Spinal cord (tissue), 10 donors: Measurements from ENCODE around the gene SLBP. TPM values are rescaled to one million over a fixed set of nuclear protein-coding genes. Genes with fewer than 3 reads are reported as not detected.

Source experiments
- DNase-seq, 6 donors: peaks; one replicate each; pipeline versions ENCODE4 v3.0.0 to v3.0.0-alpha.2; 2013 to 2015; ENCODE audit warnings: low spot score in 6 of 6, low read depth in 4 of 6
- H3K27ac ChIP-seq: one replicate; pipeline ENCODE4 v1.5.1; 2013; ENCODE audit warnings: low read depth, low read length, control low read depth
- H3K27me3 ChIP-seq: one replicate; pipeline ENCODE4 v1.6.1; 2013; ENCODE audit warnings: low read length; ENCODE audit not compliant: control insufficient read depth, insufficient read depth
- H3K36me3 ChIP-seq: one replicate; pipeline ENCODE4 v1.6.1; 2013; ENCODE audit warnings: low read length; ENCODE audit not compliant: control insufficient read depth, insufficient read depth
- H3K4me1 ChIP-seq: one replicate; pipeline ENCODE4 v1.6.1; 2013; ENCODE audit warnings: low read length; ENCODE audit not compliant: control insufficient read depth, insufficient read depth
- H3K4me3 ChIP-seq: one replicate; pipeline ENCODE4 v1.5.1; 2013; ENCODE audit warnings: low read depth, low read length, control low read depth
- H3K9me3 ChIP-seq: one replicate; pipeline ENCODE4 v1.6.1; 2013; ENCODE audit warnings: low read length; ENCODE audit not compliant: control insufficient read depth, insufficient read depth
- WGBS: methylation state at CpG from one replicate; pipeline ENCODE4 v1.1.5; 2013; ENCODE audit warnings: missing lambda C conversion rate; ENCODE audit not compliant: insufficient coverage; 5-methylcytosine and 5-hydroxymethylcytosine counted together
- polyA plus RNA-seq, 2 donors: library from polyadenylated mRNA; unstranded; fragments of 120-200 nt; gene quantifications; one replicate each; pipeline ENCODE4 v1.2.1, GENCODE V29; 2013; ENCODE audit not compliant: insufficient read length in 2 of 2
- total RNA-seq, 2 donors: library from RNA; depleted of rRNA in 1 of 2; stranded (reverse); fragments of 120-200 nt in 1 of 2; fragments of >200 nt in 1 of 2; gene quantifications; one replicate each; pipeline versions ENCODE4 v1.2.3 to v1.2.4, GENCODE V29; 2013 to 2014
- donor health status: healthy.

Gene SLBP
- total and polyA plus RNA-seq, 4 donors = 37.0 to 59.9 (median 56.4) TPM

DNA sequence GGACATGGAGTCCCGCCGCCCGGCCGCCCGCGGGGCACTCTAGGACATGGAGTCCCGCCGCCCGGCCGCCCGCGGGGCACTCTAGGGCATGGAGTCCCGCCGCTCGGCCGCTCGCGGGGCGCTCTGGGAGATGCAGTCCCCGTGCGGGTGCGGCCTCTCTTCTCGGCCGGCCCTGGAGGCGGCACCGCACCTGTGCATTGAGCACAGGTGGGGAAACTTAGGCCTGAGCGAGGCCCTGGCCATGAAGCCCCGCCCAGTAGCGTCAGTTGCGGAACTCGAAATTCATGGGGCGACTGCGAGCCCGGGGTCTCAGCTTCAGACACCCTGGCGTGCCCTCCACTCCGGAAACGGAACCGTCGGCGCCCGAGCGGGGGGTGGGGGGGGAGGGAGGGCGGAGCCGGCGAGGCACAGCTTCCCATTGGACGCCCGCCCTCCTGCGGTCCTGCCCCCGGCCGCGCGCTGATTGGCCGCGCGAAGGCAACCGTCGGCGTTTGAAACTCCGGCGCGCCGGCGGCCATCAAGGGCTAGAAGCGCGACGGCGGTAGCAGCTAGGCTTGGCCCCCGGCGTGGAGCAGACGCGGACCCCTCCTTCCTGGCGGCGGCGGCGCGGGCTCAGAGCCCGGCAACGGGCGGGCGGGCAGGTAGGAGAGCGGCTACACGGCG, 9.0 kb upstream of the SLBP start, which contains the start of the genes TACC3 and TMEM129:
TACC3 (plus strand) TSS at position 519 of the 663 bp plus-strand sequence. CDS start 1,901 bp downstream, outside the sequence.
TMEM129 (minus strand) TSS at position 321 of the 663 bp plus-strand sequence. CDS start 486 bp downstream, outside the sequence.
- DNase-seq = peak; percentile 69 to 98 (median 87)
- 0% methylated on average over 77 of the region's 83 CpGs for WGBS
- Histone ChIP-seq H3K27ac (peak within 1 kb of the TSS; percentile 84), H3K27me3 (no peaks in the 10 kb centered on the region), H3K36me3 (peaks cover 60% of the 10 kb centered on the region), H3K4me1 (peaks cover 47% of the 10 kb centered on the region), H3K9me3 (no peaks in the 10 kb centered on the region), H3K4me3 (peak within 1 kb of the TSS; percentile 71)

DNA sequence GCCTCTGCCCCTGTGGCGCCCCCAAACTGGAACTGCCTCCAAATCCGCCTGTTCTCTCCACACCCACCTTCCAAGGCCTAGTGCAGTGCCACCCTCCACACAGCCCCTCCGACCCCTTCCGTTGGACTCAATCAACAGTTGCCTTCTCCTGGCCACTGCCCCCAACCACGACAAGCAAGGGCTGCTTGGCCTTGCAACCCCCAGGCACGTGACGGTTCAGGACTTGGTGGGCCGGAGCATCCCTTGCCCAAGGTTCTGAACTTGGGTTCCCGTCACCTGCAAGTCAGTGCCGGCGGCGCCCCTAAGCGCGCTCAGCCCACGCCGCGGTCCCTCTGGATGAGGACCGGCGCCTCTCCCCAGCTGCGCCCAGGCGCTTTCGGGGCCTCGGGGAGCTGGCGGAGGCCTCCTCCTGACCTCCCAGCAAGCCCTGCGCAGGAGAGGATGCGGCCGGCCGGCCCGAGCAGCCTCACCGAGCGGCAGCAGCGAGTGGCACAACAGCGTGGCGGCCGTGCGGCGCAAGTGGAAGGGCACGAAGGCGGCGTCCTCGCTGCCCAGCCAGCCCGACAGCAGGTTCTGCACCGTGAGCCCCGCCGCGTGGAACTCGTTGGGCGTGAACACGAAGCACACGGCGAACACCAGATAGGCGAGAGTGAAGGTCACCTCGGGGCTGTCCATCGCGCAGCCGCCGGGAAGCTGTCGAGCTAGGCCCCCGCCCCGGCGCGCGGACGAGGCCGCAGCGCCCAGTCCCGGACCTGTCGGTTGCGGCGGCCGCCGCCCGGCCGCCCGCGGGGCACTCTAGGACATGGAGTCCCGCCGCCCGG, 8.3 kb upstream of the SLBP start:
- DNase-seq = peak in 3 of 6 donors; percentile 7 to 53 (median 51)
- H3K36me3 ChIP-seq = peaks cover 56% of the 10 kb centered on the region
- H3K4me3 ChIP-seq = peak overlapping the region; percentile 57
- H3K27ac ChIP-seq = peak overlapping the region; percentile 80
- H3K27me3 ChIP-seq = no peaks in the 10 kb centered on the region
- peaks cover 46% of the 10 kb centered on the region for H3K4me1 ChIP-seq
- H3K9me3 ChIP-seq = no peaks in the 10 kb centered on the region
- under 1% methylated on average over 79 of the region's 79 CpGs for WGBS

DNA sequence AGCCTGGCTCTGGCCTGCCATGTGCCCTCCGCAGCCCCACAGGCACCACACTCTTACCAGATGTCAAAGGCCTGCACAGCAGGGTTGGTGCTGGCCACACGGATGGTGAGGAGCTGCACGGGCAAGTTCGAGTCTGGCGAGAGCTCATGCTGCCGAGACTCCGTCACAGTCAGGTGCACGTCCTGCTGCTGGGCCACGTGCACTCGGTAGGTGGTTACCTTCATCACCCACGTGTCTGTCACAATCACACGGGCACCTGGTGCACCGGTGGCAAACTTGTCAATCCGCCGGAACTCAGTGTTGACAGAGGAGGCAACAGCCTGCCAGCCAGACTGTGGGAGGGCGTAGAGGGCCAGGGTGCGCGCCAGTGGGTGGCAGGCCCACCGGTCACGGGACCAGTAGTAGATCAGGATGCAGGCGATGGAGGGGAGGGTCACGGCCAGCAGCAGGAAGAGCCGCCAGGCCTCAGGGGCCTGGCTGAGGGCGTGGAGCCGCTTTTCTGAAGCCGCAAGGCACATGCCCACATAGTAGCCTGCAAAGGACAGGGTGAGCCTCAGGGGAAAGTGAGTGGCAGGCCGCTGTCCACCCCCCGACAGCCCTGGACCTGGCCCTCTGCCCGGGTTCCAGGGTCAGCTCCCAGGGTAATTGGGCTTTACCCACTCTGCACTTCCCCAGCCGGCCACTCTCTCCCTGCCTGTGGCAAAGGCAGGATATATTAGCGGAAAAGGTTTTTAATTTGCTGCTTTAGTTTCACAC, 6.2 kb upstream of the SLBP start:
- H3K4me1 ChIP-seq = peaks cover 55% of the 10 kb centered on the region
- H3K27ac ChIP-seq = no peak overlapping the region
- H3K36me3 ChIP-seq = peaks cover 47% of the 10 kb centered on the region
- DNase-seq = no peak
- H3K9me3 ChIP-seq = no peaks in the 10 kb centered on the region
- WGBS = 88% methylated on average over 30 of the region's 31 CpGs
- no peak overlapping the region for H3K4me3 ChIP-seq
- H3K27me3 ChIP-seq = no peaks in the 10 kb centered on the region

DNA sequence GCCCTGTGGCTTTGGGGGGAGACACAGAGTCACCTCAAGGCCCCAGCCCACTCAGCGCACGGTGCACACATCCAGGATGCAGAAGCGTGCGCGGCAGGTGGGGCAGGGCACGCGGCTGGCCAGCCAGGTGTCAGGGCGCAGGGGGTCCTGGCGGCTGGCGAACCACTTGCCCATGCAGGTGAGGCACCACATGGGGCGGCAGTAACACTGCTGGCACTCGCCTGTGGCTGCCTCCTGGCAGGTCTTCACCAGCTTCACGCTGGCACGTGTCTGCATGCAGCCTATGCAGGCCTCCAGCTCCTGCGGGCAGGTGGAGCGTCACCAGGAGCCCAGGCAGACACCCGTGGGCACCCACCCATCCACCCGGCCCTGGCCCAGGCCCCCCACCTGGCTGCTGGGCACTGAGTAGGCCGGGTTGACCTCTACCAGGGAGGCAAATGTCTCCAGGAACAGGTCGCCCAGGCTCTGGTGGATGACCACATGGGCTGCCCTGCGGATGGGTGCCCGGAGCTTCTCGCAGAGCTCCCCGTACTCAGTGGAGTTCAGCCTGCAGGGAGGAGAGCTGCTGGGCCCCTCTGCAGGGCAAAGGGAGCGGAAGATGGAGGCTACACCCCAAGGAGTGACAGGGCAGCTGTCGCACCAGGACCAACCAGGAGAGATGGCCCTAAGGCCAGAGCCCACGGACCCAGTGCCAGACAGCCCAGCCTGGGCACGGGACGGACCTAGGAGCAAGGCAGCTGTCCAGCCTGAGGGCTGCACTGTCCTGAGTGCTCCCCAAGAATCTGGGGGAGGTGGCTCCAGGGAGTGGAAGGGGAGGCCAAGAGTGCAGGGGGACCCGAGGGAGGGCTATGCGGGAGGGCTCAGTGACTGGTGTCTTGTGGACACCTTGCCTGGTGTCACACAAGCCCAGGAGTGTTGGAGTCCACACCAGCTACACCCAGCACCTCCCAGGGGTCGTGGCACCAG, 5.3 kb upstream of the SLBP start:
- H3K36me3 ChIP-seq = peaks cover 45% of the 10 kb centered on the region
- no peak for DNase-seq
- no peak overlapping the region for H3K27ac ChIP-seq
- no peak overlapping the region for H3K4me3 ChIP-seq
- 95% methylated on average over 32 of the region's 32 CpGs for WGBS
- no peaks in the 10 kb centered on the region for H3K9me3 ChIP-seq
- H3K4me1 ChIP-seq = peaks cover 55% of the 10 kb centered on the region
- H3K27me3 ChIP-seq = no peaks in the 10 kb centered on the region

DNA sequence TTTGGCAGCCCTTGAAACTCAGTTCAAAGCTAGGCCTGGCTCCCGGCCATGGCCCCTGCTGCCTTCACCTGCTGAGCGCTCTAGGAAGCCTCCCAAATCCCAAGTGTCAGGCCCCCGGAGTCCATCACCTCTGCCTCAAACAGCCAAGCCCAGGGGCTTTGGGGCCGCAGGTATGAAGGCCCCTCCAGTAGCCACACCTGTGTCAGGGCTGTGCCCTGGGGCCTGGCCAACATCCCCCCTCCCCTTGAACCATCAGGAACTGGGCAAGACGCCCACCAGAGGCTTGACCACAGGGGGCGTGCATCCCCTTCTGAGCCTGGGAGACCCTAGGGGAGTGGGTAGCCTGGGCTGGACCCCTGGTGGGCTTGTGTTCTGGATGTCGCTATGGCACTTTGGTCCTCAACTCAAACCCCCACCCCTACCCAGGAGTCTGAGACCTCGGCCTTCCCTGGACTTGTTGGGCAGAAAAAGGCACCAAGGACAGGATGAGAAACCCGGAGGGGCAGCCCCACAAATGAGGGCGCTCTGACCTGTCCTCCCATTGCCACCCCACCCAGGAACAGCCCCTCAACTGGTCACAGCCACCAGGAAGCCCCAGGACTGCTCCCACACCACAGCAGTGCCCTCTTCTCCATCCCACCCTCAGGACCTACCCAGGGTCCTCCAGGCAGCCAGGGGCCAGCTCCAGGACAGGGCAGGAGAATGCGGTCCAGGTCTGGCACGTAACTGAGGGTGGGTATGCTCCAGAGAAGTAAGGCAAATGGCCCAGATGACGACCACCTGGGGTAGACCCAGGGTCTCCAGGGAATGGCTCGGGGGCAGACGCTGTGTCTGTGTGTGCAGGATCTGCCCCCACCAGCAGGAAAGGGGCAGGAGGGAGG, 4.2 kb upstream of the SLBP start:
- Histone ChIP-seq H3K4me3 (no peak overlapping the region), H3K4me1 (peaks cover 48% of the 10 kb centered on the region), H3K27me3 (no peaks in the 10 kb centered on the region), H3K9me3 (no peaks in the 10 kb centered on the region), H3K27ac (no peak overlapping the region), H3K36me3 (peaks cover 41% of the 10 kb centered on the region)
- no peak for DNase-seq
- WGBS = 90% methylated on average over 9 of the region's 15 CpGs

DNA sequence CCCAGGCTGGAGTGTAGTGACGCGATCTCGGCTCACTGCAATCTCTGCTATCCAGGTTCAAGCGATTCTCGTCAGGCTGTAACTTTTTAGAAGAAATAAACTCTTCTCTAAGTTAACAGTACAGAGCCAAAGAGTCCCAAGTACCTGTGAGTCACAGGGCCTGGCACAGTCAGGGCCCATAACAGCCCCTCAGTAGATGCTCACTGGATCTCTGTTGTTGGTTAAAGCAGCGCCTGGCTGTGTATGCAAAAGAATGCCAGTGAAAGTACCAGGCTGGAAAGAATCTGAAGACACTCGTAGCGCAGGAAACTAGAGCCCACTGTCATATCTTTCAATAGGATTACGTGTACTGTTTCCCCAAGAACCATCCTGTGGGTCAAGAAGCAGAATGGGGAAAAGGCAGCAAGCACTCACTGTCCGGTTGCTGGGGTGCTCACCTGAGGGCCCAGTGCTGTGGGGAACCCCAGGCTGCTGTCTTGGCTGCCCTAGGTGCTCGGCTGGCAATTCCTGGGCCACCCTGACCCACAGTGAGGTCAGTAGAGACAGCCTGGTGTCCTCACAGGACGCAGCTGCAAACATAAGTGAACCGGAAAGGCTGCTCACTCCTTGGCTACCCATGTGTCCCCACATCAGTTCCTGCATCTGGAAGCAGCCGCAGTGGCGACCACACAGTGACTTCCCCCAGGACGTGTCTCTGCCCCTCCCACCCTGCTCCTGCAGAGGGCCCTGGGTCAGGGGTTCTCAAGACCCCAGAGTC, 3.1 kb upstream of the SLBP start:
- WGBS = 73% methylated on average over 16 of the region's 16 CpGs

DNA sequence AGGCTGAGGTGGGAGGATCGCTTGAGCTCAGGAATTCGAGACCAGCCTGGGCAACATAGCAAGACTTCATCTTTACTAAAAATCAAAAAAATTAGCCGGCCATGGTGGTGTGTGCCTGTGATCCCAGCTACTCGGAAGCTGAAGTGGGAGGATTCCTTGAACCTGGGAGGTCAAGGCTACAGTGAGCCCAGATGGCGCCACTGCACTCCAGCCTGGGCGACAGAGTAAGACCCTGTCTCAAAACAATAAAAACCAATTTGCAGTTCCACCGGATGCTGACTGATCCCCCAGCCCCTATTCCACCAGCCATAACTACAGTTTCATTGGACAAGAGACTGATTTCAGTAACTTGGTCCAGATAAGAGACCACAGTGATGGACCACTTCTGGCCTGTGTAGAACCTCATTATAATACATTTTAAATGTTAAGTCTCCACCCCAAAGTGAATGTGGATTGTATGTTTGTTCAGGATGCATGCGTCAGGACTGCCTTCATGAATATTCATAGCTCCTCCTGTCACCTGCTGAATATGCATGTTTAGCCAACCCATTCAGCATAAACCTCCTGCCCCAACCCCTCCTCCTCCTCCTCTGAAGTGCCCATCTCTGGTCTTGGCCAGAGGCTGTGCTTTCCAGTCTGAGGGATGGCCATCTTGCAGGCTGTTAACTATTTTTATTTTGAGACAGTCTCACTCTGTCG, 2.3 kb upstream of the SLBP start:
- peak in 1 of 6 donors; percentile 33 for DNase-seq
- Histone ChIP-seq H3K4me3 (no peak overlapping the region), H3K27ac (no peak overlapping the region), H3K27me3 (no peaks in the 10 kb centered on the region), H3K9me3 (no peaks in the 10 kb centered on the region), H3K36me3 (peaks cover 43% of the 10 kb centered on the region), H3K4me1 (peaks cover 50% of the 10 kb centered on the region)
- WGBS = 58% methylated on average over 6 of the region's 9 CpGs

More for the DNA sequence above, 3.1 kb upstream of the SLBP start:
- H3K4me1 ChIP-seq = peaks cover 55% of the 10 kb centered on the region
- no peaks in the 10 kb centered on the region for H3K27me3 ChIP-seq
- H3K27ac ChIP-seq = no peak overlapping the region
- no peaks in the 10 kb centered on the region for H3K9me3 ChIP-seq
- no peak overlapping the region for H3K4me3 ChIP-seq
- DNase-seq = no peak
- H3K36me3 ChIP-seq = peaks cover 41% of the 10 kb centered on the region
